AG09319 (cell line): ENCODE results near the gene VCAN.
A peak's percentile ranks its signal among the peaks of the same experiment; 100 is the strongest.
"Not testable (repeated sequence)": the region's sequence is repeated elsewhere in the genome, so short reads cannot be mapped to it uniquely, and the experiment has no call there.

ENCODE experiments used
- DNase-seq: peaks from one replicate; pipeline ENCODE4 v3.0.0-alpha.2; 2010; ENCODE audit warnings: low read depth; ENCODE audit errors: extremely low read depth
- TF ChIP-seq, protein P1 (sequence below): IDR thresholded peaks from 2 replicates; pipeline ENCODE4 v1.5.1; 2011; ENCODE audit warnings: low read depth, mild to moderate bottlenecking, inconsistent platforms, low read length, moderate library complexity

Gene VCAN

DNA sequence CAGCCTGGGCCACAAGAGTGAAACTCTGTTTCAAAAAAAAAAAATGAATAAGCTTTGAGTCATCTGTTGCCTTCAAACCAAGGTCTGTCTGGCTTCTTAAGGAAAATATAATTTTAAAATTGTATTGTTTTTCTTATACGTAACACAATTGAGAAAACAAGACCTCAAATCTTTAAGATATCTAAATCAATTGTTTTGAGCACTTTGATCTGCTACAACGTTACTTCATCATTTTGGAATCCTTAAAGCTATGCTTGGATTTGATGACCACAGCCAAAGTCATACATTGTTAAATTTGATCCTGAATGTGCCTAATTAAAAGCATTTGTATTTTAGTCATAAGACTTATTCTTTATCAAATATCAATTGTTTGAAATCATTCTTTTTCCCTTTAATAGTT, 37.7 kb upstream of the VCAN start:
- DNase-seq, result peak; percentile 52
- TF ChIP-seq, protein P1, sequence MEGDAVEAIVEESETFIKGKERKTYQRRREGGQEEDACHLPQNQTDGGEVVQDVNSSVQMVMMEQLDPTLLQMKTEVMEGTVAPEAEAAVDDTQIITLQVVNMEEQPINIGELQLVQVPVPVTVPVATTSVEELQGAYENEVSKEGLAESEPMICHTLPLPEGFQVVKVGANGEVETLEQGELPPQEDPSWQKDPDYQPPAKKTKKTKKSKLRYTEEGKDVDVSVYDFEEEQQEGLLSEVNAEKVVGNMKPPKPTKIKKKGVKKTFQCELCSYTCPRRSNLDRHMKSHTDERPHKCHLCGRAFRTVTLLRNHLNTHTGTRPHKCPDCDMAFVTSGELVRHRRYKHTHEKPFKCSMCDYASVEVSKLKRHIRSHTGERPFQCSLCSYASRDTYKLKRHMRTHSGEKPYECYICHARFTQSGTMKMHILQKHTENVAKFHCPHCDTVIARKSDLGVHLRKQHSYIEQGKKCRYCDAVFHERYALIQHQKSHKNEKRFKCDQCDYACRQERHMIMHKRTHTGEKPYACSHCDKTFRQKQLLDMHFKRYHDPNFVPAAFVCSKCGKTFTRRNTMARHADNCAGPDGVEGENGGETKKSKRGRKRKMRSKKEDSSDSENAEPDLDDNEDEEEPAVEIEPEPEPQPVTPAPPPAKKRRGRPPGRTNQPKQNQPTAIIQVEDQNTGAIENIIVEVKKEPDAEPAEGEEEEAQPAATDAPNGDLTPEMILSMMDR, result no peak

DNA sequence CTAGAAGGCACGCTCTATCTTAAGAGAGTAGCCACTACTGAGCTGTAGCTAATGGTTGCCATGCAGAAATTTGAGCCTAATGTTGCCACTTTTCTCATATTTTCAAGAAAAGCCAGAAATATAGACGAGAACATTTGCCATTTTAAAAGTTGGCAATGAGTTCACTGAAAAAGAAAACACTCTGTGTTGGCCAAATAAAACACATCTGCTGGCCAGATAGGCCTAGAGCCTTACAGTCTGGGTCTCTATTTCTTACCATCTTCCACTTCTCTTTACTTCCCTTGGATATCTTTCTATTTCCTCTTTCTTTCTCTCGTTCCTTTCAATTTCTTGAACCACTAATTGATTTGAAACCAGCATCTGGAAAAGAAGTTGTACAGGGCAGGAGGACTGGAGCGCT, 36.6 kb upstream of the VCAN start:
- TF ChIP-seq, protein P1, result no peak

DNA sequence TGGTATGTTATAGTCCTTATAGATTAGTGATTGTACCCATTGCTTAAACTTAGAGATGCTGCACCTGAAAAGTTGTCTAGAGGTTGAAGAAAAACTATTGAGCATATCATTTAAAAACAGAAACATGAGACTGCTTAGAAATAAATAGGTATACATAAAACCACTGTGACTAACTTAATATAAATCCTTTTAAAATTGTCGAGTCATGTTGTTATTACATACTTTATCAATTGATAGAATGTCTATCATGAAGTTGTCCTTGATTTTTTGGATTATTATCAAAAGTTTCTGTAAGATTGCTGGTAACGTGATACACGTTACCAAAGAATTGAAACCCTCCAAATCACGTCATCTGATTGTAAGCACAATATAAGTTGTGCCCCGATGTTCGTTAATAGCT, 35.3 kb upstream of the VCAN start:
- DNase-seq, result no peak
- TF ChIP-seq, protein P1, result no peak

More for the DNA sequence above, 36.6 kb upstream of the VCAN start:
- peak; percentile 8 for DNase-seq

DNA sequence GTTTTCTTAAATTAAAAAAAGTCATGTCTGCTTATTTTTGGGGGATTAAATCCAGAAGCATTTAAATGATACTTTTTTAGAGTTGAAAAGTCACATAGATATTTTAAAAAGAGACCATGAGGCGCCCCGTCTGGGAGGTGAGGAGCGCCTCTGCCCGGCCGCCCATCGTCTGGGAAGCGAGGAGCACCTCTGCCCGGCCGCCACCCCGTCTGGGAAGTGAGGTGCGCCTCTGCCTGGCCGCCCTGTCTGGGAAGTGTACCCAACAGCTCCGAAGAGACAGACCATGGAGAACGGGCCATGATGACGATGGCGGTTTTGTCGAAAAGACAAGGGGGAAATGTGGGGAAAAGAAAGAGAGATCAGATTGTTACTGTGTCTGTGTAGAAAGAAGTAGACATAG, 33.8 kb upstream of the VCAN start:
- not testable (repeated sequence) for DNase-seq

DNA sequence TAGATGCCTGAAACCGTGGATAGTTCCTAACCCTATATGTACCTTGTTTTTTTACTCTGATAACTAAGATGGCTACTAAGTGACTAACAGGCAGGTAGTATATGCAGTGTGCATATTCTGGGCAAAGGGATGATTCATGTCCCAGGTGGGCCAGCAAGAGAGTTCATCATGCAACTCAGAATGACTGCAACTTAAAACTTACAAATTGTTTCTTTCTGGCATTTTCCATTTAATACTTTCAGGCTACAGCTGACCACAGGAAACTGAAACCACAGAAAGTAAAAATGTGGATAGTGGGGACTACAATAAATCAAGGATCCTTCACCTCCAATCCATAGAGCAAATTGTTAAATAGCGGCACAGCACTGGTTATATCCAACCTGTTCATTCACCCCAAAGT, 30.7 kb upstream of the VCAN start:
- no peak for DNase-seq
- TF ChIP-seq, protein P1, result no peak

DNA sequence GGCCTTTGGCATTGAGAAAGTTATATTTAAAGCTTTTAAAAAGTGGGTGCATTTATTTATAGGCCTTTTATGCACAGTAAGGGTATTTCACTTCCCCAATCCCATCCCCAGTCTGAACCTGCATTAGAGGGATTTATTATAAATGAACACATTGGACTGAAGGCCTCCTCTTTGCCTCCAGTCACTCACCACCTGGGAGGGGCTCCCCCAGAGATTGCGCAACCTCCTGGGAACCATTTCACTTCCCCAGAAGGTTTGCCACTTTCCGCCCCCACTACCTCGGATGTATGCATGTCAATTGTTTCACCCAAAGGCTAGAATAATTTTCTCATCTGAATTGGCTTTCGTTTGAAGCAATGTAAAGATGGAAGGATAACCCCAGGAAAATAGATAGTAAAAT, 29.8 kb upstream of the VCAN start:
- no peak for DNase-seq
- TF ChIP-seq, protein P1, result no peak

DNA sequence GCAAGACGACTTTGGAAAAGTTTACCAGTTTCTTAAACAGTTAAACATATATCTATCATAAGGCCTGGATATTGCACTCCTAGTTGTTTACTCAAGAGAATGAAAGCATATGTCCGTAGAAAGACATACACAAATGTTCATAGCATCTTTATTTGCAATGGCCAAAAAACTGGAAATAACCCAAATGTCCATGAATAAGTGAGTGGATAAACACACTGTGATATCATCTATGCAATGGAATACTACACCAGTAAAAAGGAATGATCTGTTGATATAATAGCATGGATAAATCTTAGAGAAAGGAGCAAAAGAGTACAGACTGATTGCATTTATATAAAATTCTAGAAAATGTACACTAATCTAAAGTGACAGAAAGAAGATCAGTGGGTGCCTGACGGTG, 28.0 kb upstream of the VCAN start:
- TF ChIP-seq, protein P1, result no peak
- no peak for DNase-seq

DNA sequence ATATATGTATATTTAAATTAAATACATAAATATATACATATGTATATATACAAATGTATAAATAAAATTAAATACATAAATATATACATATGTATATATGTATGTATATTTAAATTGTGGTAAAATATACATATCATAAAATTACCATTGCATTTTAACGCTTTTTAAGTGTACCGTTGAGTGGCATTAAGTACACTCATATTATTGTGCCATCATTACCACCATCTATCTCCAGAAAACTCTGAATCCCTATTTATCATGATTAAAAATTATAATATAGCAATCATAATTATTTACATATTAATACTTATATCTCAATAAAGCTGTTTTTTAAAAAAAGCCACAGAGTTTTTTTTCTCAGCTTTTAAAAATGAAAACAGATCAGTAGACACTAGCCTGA, 27.1 kb upstream of the VCAN start:
- DNase-seq, result no peak
- TF ChIP-seq, protein P1, result no peak
